H1 (cell line): Measurements from ENCODE around the gene ZFP3. TPM values are rescaled to one million over a fixed set of nuclear protein-coding genes. Genes with fewer than 3 reads are reported as not detected.

ENCODE experiments used
- CTCF ChIA-PET: fragments of 300-600 bp; sonication (Branson Sonifier 250); formaldehyde crosslinking; loops from one replicate; lab custom pipeline; 2021; ENCODE audit not compliant: partially characterized antibody; lab: Charles Lee
- POLR2A ChIA-PET: fragments of 300-600 bp; sonication (Branson Sonifier 250); formaldehyde crosslinking; loops from one replicate; lab custom pipeline; 2021; ENCODE audit warnings: inconsistent platforms; ENCODE audit not compliant: partially characterized antibody; lab: Charles Lee
- DNase-seq, 2 experiments: peaks; one replicate each; pipeline versions ENCODE4 v3.0.0 to v3.0.0-alpha.2; 2010 to 2022; ENCODE audit warnings: low spot score in 2 of 2, low read depth in 1 of 2, mixed read lengths in 1 of 2
- FAIRE-seq: peaks from 2 replicates; lab custom pipeline; 2011; peaks lifted over from hg19 to GRCh38; lab: Jason Lieb, UNC
- H2AFZ ChIP-seq: 2 replicates; pipeline ENCODE4 v1.8.1; 2012; ENCODE audit warnings: low read length, inconsistent platforms
- H2AK5ac ChIP-seq: 2 replicates; pipeline ENCODE4 v1.6.1; 2013; ENCODE audit warnings: low read depth, low read length
- H2BK120ac ChIP-seq: replicated peaks from 2 replicates; pipeline ENCODE3; 2013; ENCODE audit warnings: low read depth, low read length, inconsistent platforms
- H2BK12ac ChIP-seq: 2 replicates; pipeline ENCODE4 v1.6.1; 2013; ENCODE audit warnings: low read depth, low read length
- H2BK15ac ChIP-seq: 2 replicates; pipeline ENCODE4 v1.6.1; 2013; ENCODE audit warnings: low read length
- H2BK20ac ChIP-seq: 2 replicates; pipeline ENCODE4 v1.6.1; 2013; ENCODE audit warnings: low read length
- H2BK5ac ChIP-seq: 2 replicates; pipeline ENCODE4 v1.6.1; 2013; ENCODE audit warnings: low read depth, low read length
- H3K14ac ChIP-seq: 2 replicates; pipeline ENCODE4 v1.6.1; 2013; ENCODE audit warnings: inconsistent platforms; ENCODE audit not compliant: insufficient read length
- H3K18ac ChIP-seq: 2 replicates; pipeline ENCODE4 v1.6.1; 2013; ENCODE audit warnings: low read length; ENCODE audit errors: extremely low read depth
- H3K23ac ChIP-seq: 2 replicates; pipeline ENCODE4 v1.6.1; 2013; ENCODE audit warnings: inconsistent platforms; ENCODE audit not compliant: insufficient read length
- H3K23me2 ChIP-seq: 2 replicates; pipeline ENCODE4 v1.6.1; 2013; ENCODE audit warnings: low read depth, low read length
- H3K27ac ChIP-seq: 2 replicates; pipeline ENCODE4 v1.6.1; 2011; ENCODE audit warnings: low read depth, low read length, inconsistent platforms
- H3K27me3 ChIP-seq, 4 experiments: replicated peaks in 1 of 4; 1 replicate in 1 of 4; 2 replicates in 3 of 4; pipeline versions ENCODE4 v1.6.1 to v1.8.1; 2011 to 2013; ENCODE audit warnings: low read length in 3 of 4, mild to moderate bottlenecking in 3 of 4, inconsistent platforms in 2 of 4, mixed read lengths in 2 of 4, moderate library complexity in 1 of 4; ENCODE audit not compliant: control insufficient read depth in 3 of 4, insufficient read depth in 3 of 4; ENCODE audit errors: extremely low read depth in 1 of 4
- H3K36me3 ChIP-seq, 4 experiments: 2 replicates each; pipeline versions ENCODE4 v1.6.1 to v1.8.1; 2011 to 2013; ENCODE audit warnings: mild to moderate bottlenecking in 4 of 4, low read length in 3 of 4, moderate library complexity in 2 of 4, control low read depth in 1 of 4, inconsistent platforms in 1 of 4; ENCODE audit not compliant: insufficient read depth in 4 of 4, control insufficient read depth in 2 of 4
- H3K4ac ChIP-seq: replicated peaks from 2 replicates; pipeline ENCODE3; 2013; ENCODE audit warnings: low read length, low read depth, mixed read lengths, inconsistent platforms; ENCODE audit not compliant: insufficient read length
- H3K4me1 ChIP-seq, 4 experiments: replicated peaks in 1 of 4; 1 replicate in 1 of 4; 2 replicates in 3 of 4; pipeline versions ENCODE4 v1.6.1 to v1.8.1; 2011 to 2013; ENCODE audit warnings: low read length in 3 of 4, inconsistent platforms in 2 of 4, mixed read lengths in 1 of 4; ENCODE audit not compliant: insufficient read depth in 4 of 4, control insufficient read depth in 3 of 4
- H3K4me2 ChIP-seq, 2 experiments: 2 replicates each; pipeline versions ENCODE4 v1.6.1 to v1.8.1; 2011 to 2013; ENCODE audit warnings: low read depth in 2 of 2, low read length in 2 of 2, control low read depth in 1 of 2, inconsistent platforms in 1 of 2, mild to moderate bottlenecking in 1 of 2; ENCODE audit not compliant: insufficient read depth in 1 of 2
- H3K4me3 ChIP-seq, 4 experiments: fragments of 200-600, 300-600 bp in 1 of 4; sonication (generic), shearing (Covaris generic), sonication (Bioruptor Twin) in 1 of 4; 2 replicates each; pipeline versions ENCODE4 v1.5.1 to v1.8.1; 2011 to 2016; ENCODE audit warnings: low read length in 4 of 4, low read depth in 3 of 4, control low read depth in 2 of 4, inconsistent platforms in 2 of 4, mild to moderate bottlenecking in 2 of 4, mixed read lengths in 1 of 4, moderate library complexity in 1 of 4; ENCODE audit not compliant: insufficient read depth in 2 of 4; ENCODE audit errors: extremely low read depth in 1 of 4
- H3K56ac ChIP-seq: replicated peaks from 2 replicates; pipeline ENCODE3; 2013; ENCODE audit warnings: low read depth, mild to moderate bottlenecking, mixed read lengths, low read length, inconsistent platforms; ENCODE audit not compliant: insufficient read length
- H3K79me1 ChIP-seq: 2 replicates; pipeline ENCODE4 v1.6.1; 2013; ENCODE audit warnings: low read depth, low read length, control low read depth
- H3K79me2 ChIP-seq, 2 experiments: 2 replicates each; pipeline versions ENCODE4 v1.6.1 to v1.8.1; 2012 to 2013; ENCODE audit warnings: low read length in 2 of 2, mild to moderate bottlenecking in 2 of 2, inconsistent platforms in 1 of 2; ENCODE audit not compliant: insufficient read depth in 2 of 2, control insufficient read depth in 1 of 2
- H3K9ac ChIP-seq, 4 experiments: replicated peaks in 1 of 4; 1 replicate in 1 of 4; 2 replicates in 3 of 4; pipeline versions ENCODE4 v1.6.1 to v1.8.1; 2011 to 2013; ENCODE audit warnings: low read depth in 3 of 4, low read length in 3 of 4, control low read depth in 2 of 4, mild to moderate bottlenecking in 2 of 4, moderate library complexity in 2 of 4, inconsistent platforms in 1 of 4; ENCODE audit errors: extremely low read depth in 1 of 4
- H3K9me3 ChIP-seq, 2 experiments: 2 replicates each; pipeline versions ENCODE4 v1.6.1 to v1.8.1; 2012 to 2013; ENCODE audit warnings: mild to moderate bottlenecking in 2 of 2, moderate library complexity in 2 of 2, control low read depth in 1 of 2, inconsistent platforms in 1 of 2, low read depth in 1 of 2, low read length in 1 of 2, mixed read lengths in 1 of 2; ENCODE audit not compliant: insufficient read depth in 2 of 2
- H4K20me1 ChIP-seq, 2 experiments: replicated peaks in 1 of 2; 2 replicates each; pipeline versions ENCODE3 to v1.8.1; 2011 to 2013; ENCODE audit warnings: inconsistent platforms in 2 of 2, low read length in 2 of 2, mild to moderate bottlenecking in 1 of 2; ENCODE audit not compliant: insufficient read depth in 2 of 2, control insufficient read depth in 1 of 2
- H4K5ac ChIP-seq: 2 replicates; pipeline ENCODE4 v1.6.1; 2013; ENCODE audit warnings: low read length, low read depth, mixed read lengths, inconsistent platforms; ENCODE audit not compliant: insufficient read length
- H4K8ac ChIP-seq: 2 replicates; pipeline ENCODE4 v1.8.0; 2013; ENCODE audit warnings: mild to moderate bottlenecking, moderate library complexity, low read length, inconsistent platforms; ENCODE audit not compliant: insufficient read depth; ENCODE audit errors: extremely low read depth
- H4K91ac ChIP-seq: replicated peaks from 2 replicates; pipeline ENCODE3; 2013; ENCODE audit warnings: low read length, mixed read lengths, inconsistent platforms; ENCODE audit not compliant: insufficient read length
- ATF2 ChIP-seq: IDR thresholded peaks from 2 replicates; pipeline ENCODE4 v1.6.1; 2012; ENCODE audit warnings: low read length, inconsistent platforms
- CHD2 ChIP-seq: IDR thresholded peaks from 2 replicates; pipeline ENCODE4 v1.6.1; 2012; ENCODE audit warnings: low read length, improper control_type of control experiment
- E2F6 ChIP-seq: IDR thresholded peaks from 2 replicates; pipeline ENCODE4 v1.6.1; 2012; ENCODE audit warnings: inconsistent platforms
- GABPA ChIP-seq: IDR thresholded peaks from 2 replicates; pipeline ENCODE4 v1.6.1; 2011; ENCODE audit warnings: mild to moderate bottlenecking, low read length, moderate library complexity, borderline replicate concordance; ENCODE audit not compliant: insufficient read depth
- HDAC6 ChIP-seq: IDR thresholded peaks from one replicate; pipeline ENCODE4 v1.7.1; 2012; ENCODE audit warnings: low read depth, mild to moderate bottlenecking, inconsistent platforms, low read length, moderate library complexity
- JUN ChIP-seq: IDR thresholded peaks from 2 replicates; pipeline ENCODE4 v1.6.1; 2011; ENCODE audit warnings: low read depth, mild to moderate bottlenecking, improper control_type of control experiment, low read length
- MAFK ChIP-seq: IDR thresholded peaks from 2 replicates; pipeline ENCODE4 v1.6.1; 2012; ENCODE audit warnings: low read depth, mild to moderate bottlenecking, improper control_type of control experiment, low read length
- NRF1 ChIP-seq: IDR thresholded peaks from 2 replicates; pipeline ENCODE4 v1.6.1; 2011; ENCODE audit warnings: mild to moderate bottlenecking, low read depth, low read length, improper control_type of control experiment
- POLR2A ChIP-seq, 2 experiments: IDR thresholded peaks; 1 replicate in 1 of 2; 2 replicates in 1 of 2; pipeline ENCODE4 v1.6.1; 2011; ENCODE audit warnings: low read depth in 2 of 2, low read length in 2 of 2, mild to moderate bottlenecking in 2 of 2; ENCODE audit errors: control extremely low read depth in 1 of 2
- RFX5 ChIP-seq: IDR thresholded peaks from 2 replicates; pipeline ENCODE4 v1.6.1; 2011; ENCODE audit warnings: low read depth, low read length, improper control_type of control experiment, borderline replicate concordance
- SAP30 ChIP-seq: fragments of 300-600 bp; sonication (generic); IDR thresholded peaks from 2 replicates; pipeline ENCODE4 v1.7.1; 2012; ENCODE audit warnings: low read length, moderate library complexity, mild to moderate bottlenecking, inconsistent platforms; ENCODE audit not compliant: insufficient read depth, insufficient replicate concordance
- SP1 ChIP-seq: IDR thresholded peaks from 2 replicates; pipeline ENCODE4 v1.6.1; 2011; ENCODE audit warnings: low read depth, low read length
- SP4 ChIP-seq: IDR thresholded peaks from 2 replicates; pipeline ENCODE4 v1.6.1; 2012; ENCODE audit warnings: low read length, inconsistent platforms
- WGBS, 2 experiments: shearing (Covaris generic) in 1 of 2; methylation state at CpG; one replicate each; pipeline versions ENCODE4 v1.1.6 to v1.1.7; 2013 to 2015; ENCODE audit warnings: low lambda C conversion rate in 2 of 2, mixed read lengths in 2 of 2, inconsistent platforms in 1 of 2, low coverage in 1 of 2, missing lambda C conversion rate in 1 of 2; ENCODE audit not compliant: insufficient replicate concordance in 2 of 2, insufficient coverage in 1 of 2, insufficient read length in 1 of 2; ENCODE audit errors: extremely low coverage in 1 of 2, missing lambda C conversion rate in 1 of 2; 5-methylcytosine and 5-hydroxymethylcytosine counted together
- polyA plus RNA-seq, 7 experiments: library from polyadenylated mRNA; depleted of rRNA in 3 of 7; stranded (reverse) in 5 of 7; unstranded in 2 of 7; fragments of >200 nt in 5 of 7; fragments of 200-250 nt in 2 of 7; gene quantifications; 1 replicate in 5 of 7; 2 replicates in 1 of 7; 4 replicates in 1 of 7; pipeline versions ENCODE4 v1.2.1 to v1.2.3, GENCODE V29; 2011 to 2013; ENCODE audit warnings: missing spikeins in 2 of 7, mixed read lengths in 2 of 7
- total RNA-seq: library from RNA; stranded (reverse); fragmentation: NEBNext Ultra II Directional; extraction: Animal tissue kit (Norgen Biotek cat#: 25700); gene quantifications from 2 replicates; pipeline ENCODE4 v1.2.1, GENCODE V29; 2021

The ZFP3 gene
- total and polyA plus RNA-seq, 2 of the 8 experiments (the other 6 are each of a cell fraction or from before 2014, with no cell fraction given) = 0.15 to 0.44 TPM

GRCh38 chr17:5127910-5128309 is 49.6 kb downstream of the ZFP3 start:
- H3K23me2 ChIP-seq = peaks cover 2% of the 10 kb centered on the region; the same call in 1 of the 2 replicates
- no peak overlapping the region for H3K14ac ChIP-seq
- H3K27ac ChIP-seq = no peak overlapping the region
- DNase-seq (no peak), FAIRE-seq (no peak)
- H3K4me1 ChIP-seq = peaks cover 0 to 3% (median 2%) of the 10 kb centered on the region in 4 experiments; a peak in 3 of 7 replicates
- H3K4me3 ChIP-seq = no peak overlapping the region
- H2BK12ac ChIP-seq = no peak overlapping the region
- no peak overlapping the region for H4K5ac ChIP-seq
- H3K79me1 ChIP-seq = no peaks in the 10 kb centered on the region; the same call in 1 of the 2 replicates
- H3K18ac ChIP-seq = no peak overlapping the region
- WGBS, 2 experiments = 86% methylated on average over 4 of the region's 4 CpGs; no CpG with 5 or more reads in 1 of the 2 experiments
- ChIA-PET POLR2A (interaction anchor here (1.6 kb wide), 1 partner anchor 16 kb away, joined by 5 read pairs; the partner anchor contains the start of gene ZNF232), CTCF (no interaction called here)
- no peak overlapping the region for H2BK5ac ChIP-seq
- H4K20me1 ChIP-seq = no peaks in the 10 kb centered on the region
- no peak overlapping the region for H4K8ac ChIP-seq
- H3K36me3 ChIP-seq = no peaks in the 10 kb centered on the region
- H3K27me3 ChIP-seq = peaks cover 0 to 11% (median 4%) of the 10 kb centered on the region in 4 experiments; a peak in 5 of 7 replicates
- H2BK15ac ChIP-seq = no peak overlapping the region
- H3K9ac ChIP-seq = no peak overlapping the region
- H2AK5ac ChIP-seq = no peak overlapping the region
- H3K4ac ChIP-seq = no peak overlapping the region
- H3K4me2 ChIP-seq = no peak overlapping the region
- H4K91ac ChIP-seq = no peak overlapping the region
- H2BK120ac ChIP-seq = no peak overlapping the region
- H2AFZ ChIP-seq = no peak overlapping the region
- H3K56ac ChIP-seq = no peak overlapping the region
- H3K23ac ChIP-seq = no peak overlapping the region
- no peaks in the 10 kb centered on the region; a peak in 1 of 4 replicates for H3K9me3 ChIP-seq
- no peak overlapping the region for H2BK20ac ChIP-seq
- no peaks in the 10 kb centered on the region for H3K79me2 ChIP-seq
- TF ChIP-seq NRF1 = no peak
- no peak for TF ChIP-seq RFX5
- TF ChIP-seq GABPA = no peak
- no peak for TF ChIP-seq SP1
- TF ChIP-seq SAP30 = no peak
- TF ChIP-seq JUN = no peak
- TF ChIP-seq SP4 = no peak
- no peak for TF ChIP-seq HDAC6
- TF ChIP-seq MAFK = no peak
- no peak for TF ChIP-seq E2F6
- no peak for TF ChIP-seq CHD2
- TF ChIP-seq ATF2 = no peak
- TF ChIP-seq POLR2A (IDR thresholded peaks at IDR 0.05; ENCODE audit: control extremely low read depth in 1 of 2, low read depth in 2 of 2, low read length in 2 of 2) = no peak
